A673 (cell line): ENCODE data around the gene LGALS7B.
"Not testable (repeated sequence)": the region's sequence is repeated elsewhere in the genome, so short reads cannot be mapped to it uniquely, and the experiment has no call there.

Experiments used
- CTCF ChIP-seq: fragments of 300-800, 200-600 bp; sonication (generic); conservative IDR thresholded peaks from 2 replicates; pipeline ENCODE4 v1.5.1; 2017; ENCODE audit warnings: low read depth, mild to moderate bottlenecking, antibody characterized with exemption, low read length, moderate library complexity, mixed read lengths
- EZH2 ChIP-seq: fragments of 200-600 bp; sonication (generic); IDR thresholded peaks from 2 replicates; pipeline ENCODE4 v1.6.1; 2017; ENCODE audit warnings: borderline replicate concordance, low read depth, mild to moderate bottlenecking, mixed read lengths, antibody characterized with exemption, low read length; ENCODE audit not compliant: poor library complexity, severe bottlenecking

- TF ChIP-seq CTCF, EZH2: not testable (repeated sequence)
These were observed 36.9 kb downstream of the LGALS7B start for GRCh38 chr19:38825936-38826335.
